Fibroblast of pulmonary artery (primary cell): ENCODE data around the gene MUC5AC.
"Not testable (repeated sequence)": the region's sequence is repeated elsewhere in the genome, so short reads cannot be mapped to it uniquely, and the experiment has no call there.

Source experiments
- DNase-seq: peaks from one replicate; pipeline ENCODE4 v3.0.0-alpha.2; 2010; ENCODE audit warnings: low read depth
- H3K4me3 ChIP-seq: replicated peaks from 2 replicates; pipeline ENCODE4 v1.5.1; 2011; ENCODE audit warnings: low read depth, mild to moderate bottlenecking, control low read depth, low read length, moderate library complexity
- CTCF ChIP-seq: IDR thresholded peaks from 2 replicates; pipeline ENCODE4 v1.5.1; 2011; ENCODE audit warnings: mild to moderate bottlenecking, control low read depth, low read length, inconsistent platforms; ENCODE audit errors: missing control alignments

The MUC5AC gene

DNA sequence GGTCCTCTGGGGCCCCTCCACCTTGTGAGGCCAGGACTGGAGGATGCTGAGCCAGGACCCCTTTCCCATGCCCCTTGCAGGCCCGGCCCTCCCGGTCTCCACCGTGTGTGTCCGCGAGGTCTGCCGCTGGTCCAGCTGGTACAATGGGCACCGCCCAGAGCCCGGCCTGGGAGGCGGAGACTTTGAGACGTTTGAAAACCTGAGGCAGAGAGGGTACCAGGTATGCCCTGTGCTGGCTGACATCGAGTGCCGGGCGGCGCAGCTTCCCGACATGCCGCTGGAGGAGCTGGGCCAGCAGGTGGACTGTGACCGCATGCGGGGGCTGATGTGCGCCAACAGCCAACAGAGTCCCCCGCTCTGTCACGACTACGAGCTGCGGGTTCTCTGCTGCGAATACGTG, 83.0 kb downstream of the MUC5AC start:
- DNase-seq, result no peak
- no peak overlapping the region for H3K4me3 ChIP-seq
- no peak for TF ChIP-seq CTCF

- DNase-seq, result no peak
- H3K4me3 ChIP-seq, result no peak overlapping the region
- TF ChIP-seq CTCF, result no peak
These were observed 84.0 kb downstream of the MUC5AC start for GRCh38 chr11:1241706-1242105.

- no peak for TF ChIP-seq CTCF
- H3K4me3 ChIP-seq, result no peak overlapping the region
- no peak for DNase-seq
These were observed 84.5 kb downstream of the MUC5AC start for GRCh38 chr11:1242289-1242688.

- H3K4me3 ChIP-seq, DNase-seq: not testable (repeated sequence)
These were observed 85.0 kb downstream of the MUC5AC start for GRCh38 chr11:1242751-1243150.

DNA sequence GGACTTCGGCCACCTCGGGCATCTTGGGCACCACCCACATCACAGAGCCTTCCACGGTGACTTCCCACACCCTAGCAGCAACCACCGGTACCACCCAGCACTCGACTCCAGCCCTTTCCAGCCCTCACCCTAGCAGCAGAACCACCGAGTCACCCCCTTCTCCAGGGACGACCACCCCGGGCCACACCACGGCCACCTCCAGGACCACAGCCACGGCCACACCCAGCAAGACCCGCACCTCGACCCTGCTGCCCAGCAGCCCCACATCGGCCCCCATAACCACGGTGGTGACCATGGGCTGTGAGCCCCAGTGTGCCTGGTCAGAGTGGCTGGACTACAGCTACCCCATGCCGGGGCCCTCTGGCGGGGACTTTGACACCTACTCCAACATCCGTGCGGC, 85.8 kb downstream of the MUC5AC start:
- not testable (repeated sequence) for H3K4me3 ChIP-seq, DNase-seq

DNA sequence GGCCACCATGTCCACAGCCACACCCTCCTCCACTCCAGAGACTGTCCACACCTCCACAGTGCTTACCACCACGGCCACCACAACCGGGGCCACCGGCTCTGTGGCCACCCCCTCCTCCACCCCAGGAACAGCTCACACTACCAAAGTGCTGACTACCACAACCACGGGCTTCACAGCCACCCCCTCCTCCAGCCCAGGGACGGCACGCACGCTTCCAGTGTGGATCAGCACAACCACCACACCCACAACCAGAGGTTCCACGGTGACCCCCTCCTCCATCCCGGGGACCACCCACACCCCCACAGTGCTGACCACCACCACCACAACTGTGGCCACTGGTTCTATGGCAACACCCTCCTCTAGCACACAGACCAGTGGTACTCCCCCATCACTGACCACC, 86.8 kb downstream of the MUC5AC start:
- DNase-seq, H3K4me3 ChIP-seq: not testable (repeated sequence)

GRCh38 chr11:1245717-1246116, 88.0 kb downstream of the MUC5AC start:
- H3K4me3 ChIP-seq, DNase-seq: not testable (repeated sequence)

DNA sequence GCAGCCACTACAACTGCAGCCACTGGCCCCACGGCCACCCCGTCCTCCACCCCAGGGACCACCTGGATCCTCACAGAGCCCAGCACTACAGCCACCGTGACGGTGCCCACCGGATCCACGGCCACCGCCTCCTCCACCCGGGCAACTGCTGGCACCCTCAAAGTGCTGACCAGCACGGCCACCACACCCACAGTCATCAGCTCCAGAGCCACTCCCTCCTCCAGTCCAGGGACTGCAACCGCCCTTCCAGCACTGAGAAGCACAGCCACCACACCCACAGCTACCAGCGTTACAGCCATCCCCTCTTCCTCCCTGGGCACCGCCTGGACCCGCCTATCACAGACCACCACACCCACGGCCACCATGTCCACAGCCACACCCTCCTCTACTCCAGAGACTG, 88.5 kb downstream of the MUC5AC start:
- not testable (repeated sequence) for DNase-seq, H3K4me3 ChIP-seq

GRCh38 chr11:1247026-1247425, 89.3 kb downstream of the MUC5AC start:
- not testable (repeated sequence) for DNase-seq, H3K4me3 ChIP-seq

DNA sequence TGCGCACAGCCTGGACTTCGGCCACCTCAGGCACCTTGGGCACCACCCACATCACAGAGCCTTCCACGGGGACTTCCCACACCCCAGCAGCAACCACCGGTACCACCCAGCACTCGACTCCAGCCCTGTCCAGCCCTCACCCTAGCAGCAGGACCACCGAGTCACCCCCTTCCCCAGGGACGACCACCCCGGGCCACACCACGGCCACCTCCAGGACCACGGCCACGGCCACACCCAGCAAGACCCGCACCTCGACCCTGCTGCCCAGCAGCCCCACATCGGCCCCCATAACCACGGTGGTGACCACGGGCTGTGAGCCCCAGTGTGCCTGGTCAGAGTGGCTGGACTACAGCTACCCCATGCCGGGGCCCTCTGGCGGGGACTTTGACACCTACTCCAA, 91.2 kb downstream of the MUC5AC start:
- not testable (repeated sequence) for H3K4me3 ChIP-seq

DNA sequence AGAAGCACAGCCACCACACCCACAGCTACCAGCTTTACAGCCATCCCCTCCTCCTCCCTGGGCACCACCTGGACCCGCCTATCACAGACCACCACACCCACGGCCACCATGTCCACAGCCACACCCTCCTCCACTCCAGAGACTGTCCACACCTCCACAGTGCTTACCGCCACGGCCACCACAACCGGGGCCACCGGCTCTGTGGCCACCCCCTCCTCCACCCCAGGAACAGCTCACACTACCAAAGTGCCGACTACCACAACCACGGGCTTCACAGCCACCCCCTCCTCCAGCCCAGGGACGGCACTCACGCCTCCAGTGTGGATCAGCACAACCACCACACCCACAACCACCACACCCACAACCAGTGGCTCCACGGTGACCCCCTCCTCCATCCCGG, 92.7 kb downstream of the MUC5AC start:
- not testable (repeated sequence) for H3K4me3 ChIP-seq, DNase-seq

More for the DNA sequence above, 91.2 kb downstream of the MUC5AC start:
- not testable (repeated sequence) for DNase-seq
